NT2/D1 (cell line): ENCODE results near the gene USP40.

Experiments used
- DNase-seq: peaks from one replicate; pipeline ENCODE4 v3.0.0-alpha.2; 2011; ENCODE audit warnings: low read depth, low spot score
- H3K27me3 ChIP-seq: 2 replicates; pipeline ENCODE4 v1.6.0; 2011; ENCODE audit warnings: mild to moderate bottlenecking; ENCODE audit not compliant: insufficient read length, insufficient read depth
- H3K36me3 ChIP-seq: 2 replicates; pipeline ENCODE4 v1.6.1; 2011; ENCODE audit warnings: mild to moderate bottlenecking, low read length, mixed read lengths; ENCODE audit not compliant: insufficient read depth, insufficient read length
- H3K4me1 ChIP-seq: 2 replicates; pipeline ENCODE4 v1.5.1; 2011; ENCODE audit not compliant: insufficient read depth, insufficient read length
- H3K4me3 ChIP-seq: 2 replicates; pipeline ENCODE4 v1.5.1; 2011; ENCODE audit warnings: low read depth; ENCODE audit not compliant: insufficient read length
- H3K9ac ChIP-seq: 2 replicates; pipeline ENCODE4 v1.6.0; 2011; ENCODE audit warnings: low read depth; ENCODE audit not compliant: insufficient read length
- H3K9me3 ChIP-seq: 2 replicates; pipeline ENCODE4 v1.5.1; 2011; ENCODE audit warnings: mild to moderate bottlenecking, low read length; ENCODE audit not compliant: insufficient read depth
- SUZ12 ChIP-seq: IDR thresholded peaks from 2 replicates; pipeline ENCODE4 v1.6.1; 2011; ENCODE audit not compliant: insufficient read length, insufficient read depth; ENCODE audit errors: extremely low read depth
- YY1 ChIP-seq: IDR thresholded peaks from 2 replicates; pipeline ENCODE4 v1.6.1; 2011; ENCODE audit not compliant: insufficient read length, insufficient read depth
- ZNF274 ChIP-seq: IDR thresholded peaks from 2 replicates; pipeline ENCODE4 v1.6.1; 2011; ENCODE audit warnings: mild to moderate bottlenecking, low read depth, low read length

Gene USP40

GRCh38 chr2:233433029-233433428, 133.6 kb downstream of the USP40 start:
- Histone ChIP-seq H3K36me3 (peaks cover 33% of the 10 kb centered on the region), H3K4me3 (no peak overlapping the region), H3K9me3 (no peaks in the 10 kb centered on the region), H3K9ac (no peak overlapping the region), H3K27me3 (no peaks in the 10 kb centered on the region), H3K4me1 (no peaks in the 10 kb centered on the region)
- TF ChIP-seq ZNF274 = no peak
- no peak for TF ChIP-seq SUZ12
- TF ChIP-seq YY1 = no peak
- DNase-seq = no peak

GRCh38 chr2:233430651-233431050, 135.9 kb downstream of the USP40 start:
- H3K36me3 ChIP-seq = peaks cover 10% of the 10 kb centered on the region
- no peaks in the 10 kb centered on the region for H3K27me3 ChIP-seq
- DNase-seq = no peak
- H3K4me1 ChIP-seq = no peaks in the 10 kb centered on the region
- peaks cover 15% of the 10 kb centered on the region for H3K9me3 ChIP-seq
- no peak overlapping the region for H3K9ac ChIP-seq
- no peak overlapping the region for H3K4me3 ChIP-seq
- TF ChIP-seq SUZ12 (no peak), YY1 (no peak), ZNF274 (no peak)

GRCh38 chr2:233430081-233430480, 136.5 kb downstream of the USP40 start:
- H3K4me3 ChIP-seq = no peak overlapping the region
- no peak overlapping the region for H3K9ac ChIP-seq
- H3K4me1 ChIP-seq = no peaks in the 10 kb centered on the region
- no peak for DNase-seq
- peaks cover 5% of the 10 kb centered on the region for H3K36me3 ChIP-seq
- H3K9me3 ChIP-seq = peaks cover 16% of the 10 kb centered on the region
- TF ChIP-seq YY1 (no peak), ZNF274 (no peak), SUZ12 (no peak)
- no peaks in the 10 kb centered on the region for H3K27me3 ChIP-seq

DNA sequence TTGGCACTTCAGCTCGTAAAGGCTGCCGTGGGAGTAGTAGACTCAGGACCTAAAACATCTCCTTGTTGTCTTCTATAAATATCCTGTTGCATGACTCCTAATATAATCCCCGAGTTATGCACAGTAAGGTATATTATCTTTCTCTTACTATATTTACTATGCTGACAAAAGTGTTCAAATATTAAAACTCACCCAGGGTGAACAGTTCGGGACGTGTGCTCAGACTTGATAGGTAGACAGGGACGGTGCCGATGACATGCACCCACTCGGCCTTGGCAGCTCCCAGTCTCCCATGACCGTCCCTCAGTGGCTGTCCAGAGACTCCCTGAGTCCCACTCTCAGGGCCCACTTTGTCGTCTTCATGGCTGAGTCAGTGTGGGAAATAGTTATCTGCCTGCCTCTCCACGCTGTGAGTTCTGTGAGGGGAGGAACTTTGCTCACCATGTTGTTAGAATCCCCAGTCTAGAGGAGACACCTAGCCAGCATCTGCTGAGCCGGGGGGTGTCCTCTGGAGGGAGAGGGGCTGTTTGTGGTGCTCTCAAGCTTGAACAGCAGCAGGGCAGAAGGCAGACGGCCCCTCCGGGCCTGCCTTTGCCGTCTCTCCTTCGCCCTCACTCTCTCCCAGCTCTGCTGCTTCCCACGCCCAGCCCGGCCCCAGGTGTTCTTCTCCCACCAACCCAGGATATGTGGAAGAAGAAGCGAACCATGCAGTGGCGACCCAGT, 137.2 kb downstream of the USP40 start:
- TF ChIP-seq YY1 = no peak
- H3K4me1 ChIP-seq = no peaks in the 10 kb centered on the region
- DNase-seq = no peak
- H3K36me3 ChIP-seq = no peaks in the 10 kb centered on the region
- H3K27me3 ChIP-seq = no peaks in the 10 kb centered on the region
- H3K4me3 ChIP-seq = no peak overlapping the region
- H3K9ac ChIP-seq = no peak overlapping the region
- H3K9me3 ChIP-seq = peaks cover 16% of the 10 kb centered on the region

GRCh38 chr2:233428438-233428837, 138.1 kb downstream of the USP40 start:
- TF ChIP-seq YY1 (no peak), ZNF274 (no peak), SUZ12 (no peak)
- Histone ChIP-seq H3K9me3 (peaks cover 16% of the 10 kb centered on the region), H3K4me3 (no peak overlapping the region), H3K9ac (no peak overlapping the region), H3K27me3 (no peaks in the 10 kb centered on the region), H3K36me3 (no peaks in the 10 kb centered on the region), H3K4me1 (no peaks in the 10 kb centered on the region)
- no peak for DNase-seq

DNA sequence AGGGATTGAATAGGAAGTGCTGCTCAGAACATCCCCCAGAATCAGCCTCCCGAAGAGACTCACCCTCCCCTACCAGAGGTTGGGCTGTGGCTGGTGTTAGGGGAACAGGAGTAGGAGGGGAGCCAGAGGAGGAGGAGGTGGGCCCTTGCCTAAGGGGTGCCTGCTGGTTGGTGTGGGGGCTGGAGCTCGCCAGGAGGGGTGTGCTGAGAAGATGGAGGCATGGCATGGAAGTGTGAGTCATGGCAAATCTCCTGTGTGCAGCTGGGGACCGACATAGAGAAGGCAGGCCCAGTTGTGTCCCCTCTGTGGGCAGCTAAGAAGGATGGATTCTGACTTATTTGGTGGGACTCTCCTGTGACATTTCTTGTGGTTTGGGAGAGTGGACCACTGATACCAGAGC, 138.6 kb downstream of the USP40 start:
- H3K4me1 ChIP-seq = no peaks in the 10 kb centered on the region
- TF ChIP-seq SUZ12 (no peak), YY1 (no peak), ZNF274 (no peak)
- no peaks in the 10 kb centered on the region for H3K36me3 ChIP-seq
- no peak overlapping the region for H3K4me3 ChIP-seq
- no peaks in the 10 kb centered on the region for H3K27me3 ChIP-seq
- no peak overlapping the region for H3K9ac ChIP-seq
- DNase-seq = no peak
- peaks cover 16% of the 10 kb centered on the region for H3K9me3 ChIP-seq

DNA sequence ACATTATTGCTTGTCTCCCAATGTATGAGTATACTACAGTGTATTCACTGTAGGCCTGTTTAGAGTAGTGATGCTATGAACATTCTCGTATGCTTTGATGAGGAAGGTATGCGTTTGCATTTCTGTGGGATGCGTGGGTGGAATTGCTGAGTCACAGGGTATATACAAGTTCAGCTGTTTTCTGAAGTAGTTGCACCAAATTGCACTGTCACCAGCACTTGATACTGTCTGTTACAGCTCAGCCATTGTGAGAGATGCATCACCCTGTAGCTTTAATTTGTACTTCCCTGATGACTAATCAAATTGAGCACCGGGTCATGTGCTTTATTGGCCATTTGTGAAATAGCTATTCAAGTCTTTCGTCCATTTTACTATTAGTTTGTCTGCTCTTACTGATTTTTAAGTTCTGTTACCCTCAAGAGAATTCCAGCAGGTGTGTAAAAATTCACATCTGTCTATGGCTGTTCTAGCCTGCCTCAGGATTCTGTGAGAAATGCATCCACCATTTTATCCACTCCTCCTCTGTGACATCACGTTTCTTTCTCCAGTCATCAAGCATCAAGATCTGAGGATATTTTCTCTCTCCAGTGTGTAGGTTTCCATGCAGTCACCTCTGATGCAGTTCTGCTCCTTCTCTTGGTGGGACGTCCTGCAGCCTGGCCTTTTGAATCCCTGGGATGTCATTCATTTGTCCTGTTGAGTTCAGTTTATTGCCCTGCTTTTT, 139.8 kb downstream of the USP40 start:
- Histone ChIP-seq H3K27me3 (no peaks in the 10 kb centered on the region), H3K36me3 (no peaks in the 10 kb centered on the region), H3K9me3 (peaks cover 16% of the 10 kb centered on the region), H3K4me3 (no peak overlapping the region), H3K9ac (no peak overlapping the region), H3K4me1 (peaks cover 2% of the 10 kb centered on the region)
- TF ChIP-seq SUZ12 (no peak), ZNF274 (no peak), YY1 (no peak)
- no peak for DNase-seq
